DND-41 (cell line): ENCODE measurements around the gene PNMA8B.
"Not testable (repeated sequence)": the region's sequence is repeated elsewhere in the genome, so short reads cannot be mapped to it uniquely, and the experiment has no call there.

Source experiments
- CTCF ChIP-seq: IDR thresholded peaks from 2 replicates; pipeline ENCODE4 v1.5.1; 2012; ENCODE audit warnings: borderline replicate concordance, low read length, moderate library complexity, mild to moderate bottlenecking; ENCODE audit not compliant: poor library complexity, severe bottlenecking; ENCODE audit errors: extremely low read depth
- EZH2 ChIP-seq: IDR thresholded peaks from 3 replicates; pipeline ENCODE4 v1.6.1; 2012; ENCODE audit warnings: borderline replicate concordance, low read depth, mild to moderate bottlenecking, moderate library complexity, low read length, inconsistent platforms; ENCODE audit not compliant: severe bottlenecking

GRCh38 chr19:46526801-46527200 is 31.1 kb upstream of the PNMA8B start:
- TF ChIP-seq CTCF, EZH2: not testable (repeated sequence)
